WTC11 (cell line): ENCODE data around the gene USF1. TPM values are rescaled to one million over a fixed set of nuclear protein-coding genes. Genes with fewer than 3 reads are reported as not detected.

Experiments
- ATAC-seq: fragments of 200-7000 bp; cut with Tn5 transposase; 2 replicates; pipeline ENCODE4 v1.10.0; 2021; ENCODE audit warnings: mild to moderate bottlenecking, moderate library complexity
- CTCF ChIA-PET: fragments of 300-600 bp; sonication (Branson Sonifier 250); formaldehyde crosslinking; loops from one replicate; lab custom pipeline; 2021; ENCODE audit warnings: antibody characterized with exemption; lab: Charles Lee
- POLR2A ChIA-PET: fragments of 350-600 bp; sonication (Branson Sonifier 250); formaldehyde crosslinking; loops from one replicate; lab custom pipeline; 2021; ENCODE audit warnings: antibody characterized with exemption; lab: Charles Lee
- DNase-seq: peaks from one replicate; pipeline ENCODE4 v3.0.0; 2021; ENCODE audit warnings: low spot score
- H3K27ac Mint-ChIP-seq: 2 replicates; pipeline ENCODE4 v1.8.0; 2021; ENCODE audit warnings: mixed read lengths
- H3K27me3 Mint-ChIP-seq: 2 replicates; pipeline ENCODE4 v1.8.0; 2021; ENCODE audit warnings: low read depth, mild to moderate bottlenecking, moderate library complexity, mixed read lengths
- H3K36me3 Mint-ChIP-seq: 2 replicates; pipeline ENCODE4 v1.8.0; 2021; ENCODE audit warnings: mixed read lengths
- H3K4me1 Mint-ChIP-seq: 2 replicates; pipeline ENCODE4 v1.8.0; 2022; ENCODE audit warnings: mixed read lengths
- H3K4me3 Mint-ChIP-seq: 2 replicates; pipeline ENCODE4 v1.8.0; 2021; ENCODE audit warnings: mild to moderate bottlenecking, moderate library complexity, mixed read lengths
- H3K9me3 Mint-ChIP-seq: 2 replicates; pipeline ENCODE4 v1.8.0; 2021; ENCODE audit warnings: mixed read lengths
- CREB1 ChIP-seq: sonication (generic); formaldehyde crosslinking; IDR thresholded peaks from 2 replicates; pipeline ENCODE4 v1.8.0; 2023; ENCODE audit warnings: mild to moderate bottlenecking, missing genetic modification reagents
- ELF4 ChIP-seq: sonication (generic); formaldehyde crosslinking; IDR thresholded peaks from 2 replicates; pipeline ENCODE4 v1.8.1; 2022; ENCODE audit warnings: low read depth, mild to moderate bottlenecking, moderate library complexity, missing genetic modification reagents
- GRHL2 ChIP-seq: fragments of 250-450 bp; sonication (Bioruptor Pico); IDR thresholded peaks from 2 replicates; pipeline ENCODE4 v1.8.0; 2022; ENCODE audit warnings: mild to moderate bottlenecking, moderate library complexity; ENCODE audit not compliant: insufficient replicate concordance, severe bottlenecking
- IRF2 ChIP-seq: sonication (generic); formaldehyde crosslinking; IDR thresholded peaks from 2 replicates; pipeline ENCODE4 v1.8.0; 2022; ENCODE audit warnings: low read depth, missing genetic modification reagents, borderline replicate concordance
- KAT7 ChIP-seq: sonication (generic); formaldehyde crosslinking; IDR thresholded peaks from 2 replicates; pipeline ENCODE4 v1.8.1; 2023; ENCODE audit warnings: missing genetic modification reagents, mild to moderate bottlenecking, borderline replicate concordance
- NFE2L1 ChIP-seq: sonication (generic); formaldehyde crosslinking; IDR thresholded peaks from 2 replicates; pipeline ENCODE4 v1.8.1; 2023; ENCODE audit warnings: missing genetic modification reagents
- NFYB ChIP-seq: sonication (generic); formaldehyde crosslinking; conservative IDR thresholded peaks from 2 replicates; pipeline ENCODE4 v1.8.0; 2022; ENCODE audit warnings: low read depth, missing genetic modification reagents
- NR1H2 ChIP-seq: sonication (generic); formaldehyde crosslinking; IDR thresholded peaks from 2 replicates; pipeline ENCODE4 v1.9.0; 2021; ENCODE audit warnings: mild to moderate bottlenecking, moderate library complexity, missing genetic modification reagents
- OVOL2 ChIP-seq: fragments of 250-450 bp; sonication (Bioruptor Pico); IDR thresholded peaks from 2 replicates; pipeline ENCODE4 v1.9.0; 2021; ENCODE audit warnings: mild to moderate bottlenecking, borderline replicate concordance
- SMAD4 ChIP-seq: sonication (generic); formaldehyde crosslinking; IDR thresholded peaks from 2 replicates; pipeline ENCODE4 v1.8.0; 2022; ENCODE audit warnings: mild to moderate bottlenecking, missing genetic modification reagents
- SOX15 ChIP-seq: fragments of 250-450 bp; sonication (Bioruptor Pico); IDR thresholded peaks from 2 replicates; pipeline ENCODE4 v1.9.0; 2021; ENCODE audit warnings: mild to moderate bottlenecking
- ZNF232 ChIP-seq: sonication (generic); formaldehyde crosslinking; IDR thresholded peaks from 2 replicates; pipeline ENCODE4 v1.8.0; 2022; ENCODE audit warnings: mild to moderate bottlenecking, missing genetic modification reagents
- ZNF263 ChIP-seq: sonication (generic); formaldehyde crosslinking; IDR thresholded peaks from 2 replicates; pipeline ENCODE4 v1.8.1; 2022; ENCODE audit warnings: low read depth, mild to moderate bottlenecking, moderate library complexity, missing genetic modification reagents
- ZNF317 ChIP-seq: sonication (generic); formaldehyde crosslinking; IDR thresholded peaks from 2 replicates; pipeline ENCODE4 v1.8.1; 2023; ENCODE audit warnings: low read depth, mild to moderate bottlenecking, moderate library complexity, missing genetic modification reagents, borderline replicate concordance
- ZNF423 ChIP-seq: fragments of 250-450 bp; sonication (Bioruptor Pico); IDR thresholded peaks from 2 replicates; pipeline ENCODE4 v2.1.2; 2022; ENCODE audit warnings: mild to moderate bottlenecking, moderate library complexity
- total RNA-seq: library from RNA; stranded (reverse); gene quantifications from 3 replicates; pipeline ENCODE4 v1.2.3, GENCODE V29; 2021
- TF ChIP-seq, protein P1 (sequence below): sonication (generic); formaldehyde crosslinking; IDR thresholded peaks from 2 replicates; pipeline ENCODE4 v1.8.1; 2023; ENCODE audit warnings: mild to moderate bottlenecking, moderate library complexity, missing genetic modification reagents
- TF ChIP-seq, protein P2 (sequence below): sonication (generic); formaldehyde crosslinking; IDR thresholded peaks from 2 replicates; pipeline ENCODE4 v1.8.1; 2022; ENCODE audit warnings: missing genetic modification reagents, borderline replicate concordance
- TF ChIP-seq, protein P3 (sequence below): fragments of 250-450 bp; sonication (Bioruptor Pico); IDR thresholded peaks from 2 replicates; pipeline ENCODE4 v1.9.0; 2021; ENCODE audit warnings: moderate library complexity, mild to moderate bottlenecking, inconsistent platforms, borderline replicate concordance
- TF ChIP-seq, protein P4 (sequence below): sonication (generic); formaldehyde crosslinking; IDR thresholded peaks from 2 replicates; pipeline ENCODE4 v1.8.1; 2023; ENCODE audit warnings: mild to moderate bottlenecking, missing genetic modification reagents
- TF ChIP-seq, protein P5 (sequence below): sonication (generic); formaldehyde crosslinking; IDR thresholded peaks from 2 replicates; pipeline ENCODE4 v1.8.1; 2022; ENCODE audit warnings: low read depth, mild to moderate bottlenecking, moderate library complexity, missing genetic modification reagents, borderline replicate concordance
- TF ChIP-seq, protein P6 (sequence below): fragments of 250-450 bp; sonication (Bioruptor Pico); IDR thresholded peaks from 2 replicates; pipeline ENCODE4 v1.9.0; 2021; ENCODE audit warnings: mild to moderate bottlenecking, borderline replicate concordance

The USF1 gene
- total RNA-seq, 1 experiment from 2014 or later, result 65.6 TPM

DNA sequence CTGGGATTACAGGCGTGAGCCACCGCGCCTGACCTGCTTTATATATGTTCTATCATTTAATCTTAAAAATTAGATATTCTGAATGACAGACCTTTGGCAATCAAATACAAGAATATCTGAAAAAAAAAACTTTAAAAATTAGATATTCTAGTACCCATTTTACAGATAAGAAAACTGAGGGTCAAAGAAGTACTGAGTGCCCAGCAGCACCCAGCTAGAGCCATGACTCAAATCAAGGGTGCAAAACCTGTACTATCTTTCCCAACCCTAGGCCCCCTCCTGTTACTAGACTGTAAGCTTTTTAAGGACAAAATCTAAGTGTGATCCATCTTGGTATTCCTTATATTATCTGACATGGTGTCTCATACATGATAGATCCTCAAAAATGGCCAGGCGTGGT lies 15.6 kb upstream of the USF1 start:
- Mint-ChIP-seq H3K4me3 (no peak overlapping the region), H3K36me3 (no peaks in the 10 kb centered on the region), H3K9me3 (no peaks in the 10 kb centered on the region), H3K27me3 (no peaks in the 10 kb centered on the region), H3K4me1 (peaks cover 18% of the 10 kb centered on the region), H3K27ac (no peak overlapping the region)
- ChIA-PET POLR2A (no interaction called here), CTCF (interaction anchor here (0.6 to 2.1 kb wide), 5 partner anchors 11 to 144 kb away, joined by 3 to 6 read pairs (median 3); partner anchors contain the start of gene TSTD1)
- TF ChIP-seq ZNF317 (CRISPR knock-in tag) (no peak), IRF2 (no peak), SOX15 (CRISPR knock-in tag) (no peak), SMAD4 (CRISPR knock-in tag) (no peak), ZNF263 (CRISPR knock-in tag) (no peak), NR1H2 (CRISPR knock-in tag) (no peak), ZNF423 (CRISPR knock-in tag) (no peak), ZNF232 (no peak), GRHL2 (CRISPR knock-in tag) (no peak), OVOL2 (no peak)
- TF ChIP-seq, protein P1, sequence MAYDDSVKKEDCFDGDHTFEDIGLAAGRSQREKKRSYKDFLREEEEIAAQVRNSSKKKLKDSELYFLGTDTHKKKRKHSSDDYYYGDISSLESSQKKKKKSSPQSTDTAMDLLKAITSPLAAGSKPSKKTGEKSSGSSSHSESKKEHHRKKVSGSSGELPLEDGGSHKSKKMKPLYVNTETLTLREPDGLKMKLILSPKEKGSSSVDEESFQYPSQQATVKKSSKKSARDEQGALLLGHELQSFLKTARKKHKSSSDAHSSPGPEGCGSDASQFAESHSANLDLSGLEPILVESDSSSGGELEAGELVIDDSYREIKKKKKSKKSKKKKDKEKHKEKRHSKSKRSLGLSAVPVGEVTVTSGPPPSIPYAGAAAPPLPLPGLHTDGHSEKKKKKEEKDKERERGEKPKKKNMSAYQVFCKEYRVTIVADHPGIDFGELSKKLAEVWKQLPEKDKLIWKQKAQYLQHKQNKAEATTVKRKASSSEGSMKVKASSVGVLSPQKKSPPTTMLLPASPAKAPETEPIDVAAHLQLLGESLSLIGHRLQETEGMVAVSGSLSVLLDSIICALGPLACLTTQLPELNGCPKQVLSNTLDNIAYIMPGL (CRISPR knock-in tag), result no peak
- TF ChIP-seq, protein P2, sequence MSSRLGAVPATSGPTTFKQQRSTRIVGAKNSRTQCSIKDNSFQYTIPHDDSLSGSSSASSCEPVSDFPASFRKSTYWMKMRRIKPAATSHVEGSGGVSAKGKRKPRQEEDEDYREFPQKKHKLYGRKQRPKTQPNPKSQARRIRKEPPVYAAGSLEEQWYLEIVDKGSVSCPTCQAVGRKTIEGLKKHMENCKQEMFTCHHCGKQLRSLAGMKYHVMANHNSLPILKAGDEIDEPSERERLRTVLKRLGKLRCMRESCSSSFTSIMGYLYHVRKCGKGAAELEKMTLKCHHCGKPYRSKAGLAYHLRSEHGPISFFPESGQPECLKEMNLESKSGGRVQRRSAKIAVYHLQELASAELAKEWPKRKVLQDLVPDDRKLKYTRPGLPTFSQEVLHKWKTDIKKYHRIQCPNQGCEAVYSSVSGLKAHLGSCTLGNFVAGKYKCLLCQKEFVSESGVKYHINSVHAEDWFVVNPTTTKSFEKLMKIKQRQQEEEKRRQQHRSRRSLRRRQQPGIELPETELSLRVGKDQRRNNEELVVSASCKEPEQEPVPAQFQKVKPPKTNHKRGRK, result no peak
- ATAC-seq (no peak), DNase-seq (no peak)

DNA sequence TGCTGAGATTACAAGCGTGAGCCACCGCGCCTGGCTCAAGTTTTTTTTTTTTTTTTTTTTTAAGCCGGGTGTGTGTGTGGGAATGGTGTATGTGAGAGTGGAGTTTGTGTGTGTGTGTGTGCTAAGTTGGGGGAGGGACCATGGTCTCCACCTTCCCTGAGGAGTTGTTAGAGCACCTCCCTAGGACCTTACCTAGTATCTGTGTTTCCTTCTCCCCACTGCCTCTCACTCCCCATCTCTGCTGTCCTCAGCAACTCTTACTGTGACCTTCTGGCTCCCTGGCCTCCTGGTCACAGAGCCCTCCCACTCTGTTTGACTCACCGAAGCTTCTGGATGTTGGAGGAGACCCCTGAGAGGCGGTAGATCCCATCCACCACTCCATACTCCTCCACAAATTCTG lies 13.5 kb upstream of the USF1 start:
- ChIA-PET CTCF (interaction anchor here (0.5 to 2.4 kb wide), 4 partner anchors 13 to 105 kb away, joined by 3 to 8 read pairs (median 4); partner anchors contain the start of gene KLHDC9), POLR2A (no interaction called here)
- TF ChIP-seq, protein P3, sequence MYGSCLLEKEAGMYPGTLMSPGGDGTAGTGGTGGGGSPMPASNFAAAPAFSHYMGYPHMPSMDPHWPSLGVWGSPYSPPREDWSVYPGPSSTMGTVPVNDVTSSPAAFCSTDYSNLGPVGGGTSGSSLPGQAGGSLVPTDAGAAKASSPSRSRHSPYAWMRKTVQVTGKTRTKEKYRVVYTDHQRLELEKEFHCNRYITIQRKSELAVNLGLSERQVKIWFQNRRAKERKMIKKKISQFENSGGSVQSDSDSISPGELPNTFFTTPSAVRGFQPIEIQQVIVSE (CRISPR knock-in tag), result no peak
- TF ChIP-seq CREB1 (CRISPR knock-in tag), result no peak
- TF ChIP-seq, protein P4, sequence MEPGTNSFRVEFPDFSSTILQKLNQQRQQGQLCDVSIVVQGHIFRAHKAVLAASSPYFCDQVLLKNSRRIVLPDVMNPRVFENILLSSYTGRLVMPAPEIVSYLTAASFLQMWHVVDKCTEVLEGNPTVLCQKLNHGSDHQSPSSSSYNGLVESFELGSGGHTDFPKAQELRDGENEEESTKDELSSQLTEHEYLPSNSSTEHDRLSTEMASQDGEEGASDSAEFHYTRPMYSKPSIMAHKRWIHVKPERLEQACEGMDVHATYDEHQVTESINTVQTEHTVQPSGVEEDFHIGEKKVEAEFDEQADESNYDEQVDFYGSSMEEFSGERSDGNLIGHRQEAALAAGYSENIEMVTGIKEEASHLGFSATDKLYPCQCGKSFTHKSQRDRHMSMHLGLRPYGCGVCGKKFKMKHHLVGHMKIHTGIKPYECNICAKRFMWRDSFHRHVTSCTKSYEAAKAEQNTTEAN (CRISPR knock-in tag), result no peak
- no peak for TF ChIP-seq NFE2L1 (CRISPR knock-in tag)
- TF ChIP-seq KAT7 (CRISPR knock-in tag), result no peak
- TF ChIP-seq, protein P5, sequence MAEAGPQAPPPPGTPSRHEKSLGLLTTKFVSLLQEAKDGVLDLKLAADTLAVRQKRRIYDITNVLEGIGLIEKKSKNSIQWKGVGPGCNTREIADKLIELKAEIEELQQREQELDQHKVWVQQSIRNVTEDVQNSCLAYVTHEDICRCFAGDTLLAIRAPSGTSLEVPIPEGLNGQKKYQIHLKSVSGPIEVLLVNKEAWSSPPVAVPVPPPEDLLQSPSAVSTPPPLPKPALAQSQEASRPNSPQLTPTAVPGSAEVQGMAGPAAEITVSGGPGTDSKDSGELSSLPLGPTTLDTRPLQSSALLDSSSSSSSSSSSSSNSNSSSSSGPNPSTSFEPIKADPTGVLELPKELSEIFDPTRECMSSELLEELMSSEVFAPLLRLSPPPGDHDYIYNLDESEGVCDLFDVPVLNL (CRISPR knock-in tag), result no peak
- TF ChIP-seq, protein P2, result no peak
- TF ChIP-seq, protein P6, sequence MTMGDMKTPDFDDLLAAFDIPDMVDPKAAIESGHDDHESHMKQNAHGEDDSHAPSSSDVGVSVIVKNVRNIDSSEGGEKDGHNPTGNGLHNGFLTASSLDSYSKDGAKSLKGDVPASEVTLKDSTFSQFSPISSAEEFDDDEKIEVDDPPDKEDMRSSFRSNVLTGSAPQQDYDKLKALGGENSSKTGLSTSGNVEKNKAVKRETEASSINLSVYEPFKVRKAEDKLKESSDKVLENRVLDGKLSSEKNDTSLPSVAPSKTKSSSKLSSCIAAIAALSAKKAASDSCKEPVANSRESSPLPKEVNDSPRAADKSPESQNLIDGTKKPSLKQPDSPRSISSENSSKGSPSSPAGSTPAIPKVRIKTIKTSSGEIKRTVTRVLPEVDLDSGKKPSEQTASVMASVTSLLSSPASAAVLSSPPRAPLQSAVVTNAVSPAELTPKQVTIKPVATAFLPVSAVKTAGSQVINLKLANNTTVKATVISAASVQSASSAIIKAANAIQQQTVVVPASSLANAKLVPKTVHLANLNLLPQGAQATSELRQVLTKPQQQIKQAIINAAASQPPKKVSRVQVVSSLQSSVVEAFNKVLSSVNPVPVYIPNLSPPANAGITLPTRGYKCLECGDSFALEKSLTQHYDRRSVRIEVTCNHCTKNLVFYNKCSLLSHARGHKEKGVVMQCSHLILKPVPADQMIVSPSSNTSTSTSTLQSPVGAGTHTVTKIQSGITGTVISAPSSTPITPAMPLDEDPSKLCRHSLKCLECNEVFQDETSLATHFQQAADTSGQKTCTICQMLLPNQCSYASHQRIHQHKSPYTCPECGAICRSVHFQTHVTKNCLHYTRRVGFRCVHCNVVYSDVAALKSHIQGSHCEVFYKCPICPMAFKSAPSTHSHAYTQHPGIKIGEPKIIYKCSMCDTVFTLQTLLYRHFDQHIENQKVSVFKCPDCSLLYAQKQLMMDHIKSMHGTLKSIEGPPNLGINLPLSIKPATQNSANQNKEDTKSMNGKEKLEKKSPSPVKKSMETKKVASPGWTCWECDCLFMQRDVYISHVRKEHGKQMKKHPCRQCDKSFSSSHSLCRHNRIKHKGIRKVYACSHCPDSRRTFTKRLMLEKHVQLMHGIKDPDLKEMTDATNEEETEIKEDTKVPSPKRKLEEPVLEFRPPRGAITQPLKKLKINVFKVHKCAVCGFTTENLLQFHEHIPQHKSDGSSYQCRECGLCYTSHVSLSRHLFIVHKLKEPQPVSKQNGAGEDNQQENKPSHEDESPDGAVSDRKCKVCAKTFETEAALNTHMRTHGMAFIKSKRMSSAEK, result no peak
- no peak for TF ChIP-seq GRHL2 (CRISPR knock-in tag)
- TF ChIP-seq NFYB, result no peak
- no peak for TF ChIP-seq ELF4 (CRISPR knock-in tag)
- no peak for DNase-seq
- no peaks in the 10 kb centered on the region for H3K36me3 Mint-ChIP-seq
- H3K27me3 Mint-ChIP-seq, result no peaks in the 10 kb centered on the region
- H3K4me3 Mint-ChIP-seq, result no peak overlapping the region
- H3K4me1 Mint-ChIP-seq, result peaks cover 15% of the 10 kb centered on the region
- H3K9me3 Mint-ChIP-seq, result no peaks in the 10 kb centered on the region
- H3K27ac Mint-ChIP-seq, result no peak overlapping the region
- ATAC-seq, result no peak
